IMR-90 (cell line): ENCODE data around the gene ACIN1. TPM values are rescaled to one million over a fixed set of nuclear protein-coding genes. Genes with fewer than 3 reads are reported as not detected.

ENCODE experiments used
- ATAC-seq: fragments of 200-7000 bp; cut with Tn5 transposase; 2 replicates; pipeline ENCODE4 v1.9.1; 2020; ENCODE audit warnings: low read depth, mild to moderate bottlenecking, moderate library complexity
- BruUV-seq: library from RNA; stranded (reverse); fragments of 400-500 nt; replicated peaks from 2 replicates; lab custom pipeline; 2021; lab: Mats Ljungman, UMichigan
- CTCF ChIA-PET: fragments of 300-600 bp; formaldehyde crosslinking; extraction: SDS; loops from one replicate; lab custom pipeline; 2021; ENCODE audit warnings: antibody characterized with exemption; lab: Yijun Ruan, JAX
- POLR2A ChIA-PET: fragments of 300-600 bp; sonication (Branson Sonifier 250); formaldehyde crosslinking; loops from one replicate; lab custom pipeline; 2022; ENCODE audit warnings: antibody characterized with exemption; ENCODE audit not compliant: unreplicated experiment; lab: Charles Lee
- DNase-seq: peaks from one replicate; pipeline ENCODE4 v3.0.0; 2013
- H2AFZ ChIP-seq: replicated peaks from 2 replicates; pipeline ENCODE3; 2013; ENCODE audit warnings: low read length, mild to moderate bottlenecking; ENCODE audit not compliant: poor library complexity
- H2AK5ac ChIP-seq: 2 replicates; pipeline ENCODE4 v1.6.1; 2013; ENCODE audit warnings: low read depth, low read length, inconsistent platforms
- H2AK9ac ChIP-seq: replicated peaks from 2 replicates; pipeline ENCODE3; 2013; ENCODE audit warnings: mild to moderate bottlenecking, low read depth, low read length, moderate library complexity; ENCODE audit not compliant: poor library complexity
- H2BK120ac ChIP-seq: 2 replicates; pipeline ENCODE4 v1.6.1; 2013; ENCODE audit warnings: low read depth, low read length, inconsistent platforms
- H2BK15ac ChIP-seq: 3 replicates; pipeline ENCODE4 v1.6.1; 2013; ENCODE audit warnings: low read depth, low read length, inconsistent platforms
- H2BK20ac ChIP-seq: 2 replicates; pipeline ENCODE4 v1.6.1; 2013; ENCODE audit warnings: low read depth, mild to moderate bottlenecking, inconsistent platforms, low read length, moderate library complexity
- H2BK5ac ChIP-seq: 2 replicates; pipeline ENCODE4 v1.6.1; 2013; ENCODE audit warnings: mild to moderate bottlenecking, low read depth, low read length, inconsistent platforms; ENCODE audit not compliant: poor library complexity, severe bottlenecking
- H3K14ac ChIP-seq: replicated peaks from 2 replicates; pipeline ENCODE4 v1.6.1; 2013; ENCODE audit warnings: low read depth, low read length, inconsistent platforms
- H3K18ac ChIP-seq: 2 replicates; pipeline ENCODE4 v1.6.1; 2013; ENCODE audit warnings: low read depth, low read length, control low read depth
- H3K23ac ChIP-seq: 2 replicates; pipeline ENCODE4 v1.6.1; 2013; ENCODE audit warnings: low read depth, low read length, inconsistent platforms
- H3K27ac ChIP-seq: 2 replicates; pipeline ENCODE4 v1.5.1; 2013; ENCODE audit warnings: mild to moderate bottlenecking, control low read depth, low read length; ENCODE audit not compliant: insufficient read depth
- H3K27me3 ChIP-seq: 2 replicates; pipeline ENCODE4 v1.6.1; 2013; ENCODE audit warnings: low read length; ENCODE audit not compliant: control insufficient read depth, insufficient read depth
- H3K36me3 ChIP-seq: 2 replicates; pipeline ENCODE4 v1.6.1; 2013; ENCODE audit warnings: low read length, mixed read lengths; ENCODE audit not compliant: control insufficient read depth, insufficient read depth
- H3K4ac ChIP-seq: 2 replicates; pipeline ENCODE4 v1.6.1; 2013; ENCODE audit warnings: low read depth, low read length, inconsistent platforms
- H3K4me1 ChIP-seq: 2 replicates; pipeline ENCODE4 v1.6.1; 2013; ENCODE audit warnings: low read length, mixed read lengths; ENCODE audit not compliant: control insufficient read depth, insufficient read depth
- H3K4me2 ChIP-seq: 2 replicates; pipeline ENCODE4 v1.6.1; 2013; ENCODE audit warnings: low read depth, mild to moderate bottlenecking, control low read depth, low read length, moderate library complexity
- H3K4me3 ChIP-seq: 2 replicates; pipeline ENCODE4 v1.5.1; 2013; ENCODE audit warnings: low read depth, mild to moderate bottlenecking, control low read depth, low read length, moderate library complexity; ENCODE audit not compliant: insufficient read depth
- H3K56ac ChIP-seq: 2 replicates; pipeline ENCODE4 v1.6.1; 2013; ENCODE audit warnings: low read length, inconsistent platforms; ENCODE audit not compliant: insufficient read depth; ENCODE audit errors: extremely low read depth
- H3K79me1 ChIP-seq, 2 experiments: 2 replicates each; pipeline ENCODE4 v1.6.1; 2013; ENCODE audit warnings: low read length in 2 of 2, inconsistent platforms in 1 of 2, low read depth in 1 of 2
- H3K9ac ChIP-seq: 2 replicates; pipeline ENCODE4 v1.6.1; 2013; ENCODE audit warnings: low read depth, low read length, control low read depth
- H3K9me1 ChIP-seq: 2 replicates; pipeline ENCODE4 v1.6.1; 2013; ENCODE audit warnings: low read length, inconsistent platforms; ENCODE audit not compliant: insufficient read depth
- H3K9me3 ChIP-seq: 2 replicates; pipeline ENCODE4 v1.6.1; 2013; ENCODE audit warnings: low read length; ENCODE audit not compliant: control insufficient read depth, insufficient read depth
- H4K20me1 ChIP-seq: 2 replicates; pipeline ENCODE4 v1.6.1; 2013; ENCODE audit warnings: low read length, inconsistent platforms; ENCODE audit not compliant: insufficient read depth
- H4K5ac ChIP-seq: 2 replicates; pipeline ENCODE4 v1.6.1; 2013; ENCODE audit warnings: mild to moderate bottlenecking, low read depth, low read length, control low read depth
- H4K8ac ChIP-seq, 2 experiments: 2 replicates each; pipeline ENCODE4 v1.6.1; 2013; ENCODE audit warnings: low read depth in 2 of 2, low read length in 2 of 2, control low read depth in 1 of 2, inconsistent platforms in 1 of 2
- H4K91ac ChIP-seq: 2 replicates; pipeline ENCODE4 v1.6.1; 2013; ENCODE audit warnings: low read depth, low read length, inconsistent platforms; ENCODE audit not compliant: insufficient read depth
- BHLHE40 ChIP-seq: fragments of 150-350 bp; IDR thresholded peaks from 2 replicates; pipeline ENCODE4 v1.6.1; 2016; ENCODE audit warnings: mild to moderate bottlenecking, low read depth, low read length
- CEBPB ChIP-seq: IDR thresholded peaks from 2 replicates; pipeline ENCODE4 v1.6.1; 2012; ENCODE audit warnings: low read depth, low read length, improper control_type of control experiment
- CHD1 ChIP-seq: IDR thresholded peaks from 2 replicates; pipeline ENCODE4 v1.6.1; 2012; ENCODE audit warnings: low read depth, low read length, improper control_type of control experiment
- CTCF ChIP-seq: conservative IDR thresholded peaks from 2 replicates; pipeline ENCODE4 v1.5.1; 2012; ENCODE audit warnings: mild to moderate bottlenecking, low read depth, low read length, improper control_type of control experiment
- MAZ ChIP-seq: IDR thresholded peaks from 2 replicates; pipeline ENCODE4 v1.6.1; 2012; ENCODE audit warnings: low read depth, mild to moderate bottlenecking, low read length, improper control_type of control experiment, moderate library complexity, borderline replicate concordance
- POLR2A ChIP-seq: IDR thresholded peaks from 2 replicates; pipeline ENCODE4 v1.6.1; 2012; ENCODE audit warnings: mild to moderate bottlenecking, low read depth, low read length
- RCOR1 ChIP-seq: IDR thresholded peaks from 2 replicates; pipeline ENCODE4 v1.6.1; 2012; ENCODE audit warnings: mild to moderate bottlenecking, low read length, improper control_type of control experiment; ENCODE audit not compliant: insufficient replicate concordance
- RFX5 ChIP-seq: IDR thresholded peaks from 2 replicates; pipeline ENCODE4 v1.8.0; 2012; ENCODE audit warnings: low read depth, mild to moderate bottlenecking, low read length, moderate library complexity
- USF2 ChIP-seq: fragments of 150-350 bp; IDR thresholded peaks from 2 replicates; pipeline ENCODE4 v1.6.1; 2017; ENCODE audit warnings: mild to moderate bottlenecking, antibody characterized with exemption, low read length, low read depth
- WGBS, 2 experiments: methylation state at CpG; one replicate each; pipeline versions ENCODE4 v1.1.5 to v1.1.7; 2013; ENCODE audit warnings: missing lambda C conversion rate in 2 of 2; ENCODE audit not compliant: insufficient read length in 1 of 2; ENCODE audit errors: extremely low coverage in 2 of 2; 5-methylcytosine and 5-hydroxymethylcytosine counted together
- dilution Hi-C: fragments of 300-500 bp; cut with HindIII; formaldehyde crosslinking; loops from one replicate; pipeline ENCODE4 v1.14.3; 2018; ENCODE audit warnings: low sequenced_read_pairs; ENCODE audit not compliant: unreplicated experiment
- in situ Hi-C: fragments of 300-500 bp; cut with MboI; formaldehyde crosslinking; loops from 3 replicates; pipeline ENCODE4 v1.14.3; 2019; ENCODE audit warnings: low sequenced_read_pairs, inconsistent platforms, mixed read lengths
- intact Hi-C: fragments of 100-400 bp; cut with micrococcal nuclease; formaldehyde crosslinking; loops from 2 replicates; pipeline ENCODE4 v1.10.0; 2022
- polyA plus RNA-seq, 3 experiments: library from polyadenylated mRNA; depleted of rRNA; stranded (reverse); fragments of >200 nt; gene quantifications; 2 replicates each; pipeline ENCODE4 v1.2.3, GENCODE V29; 2012; ENCODE audit warnings: low replicate concordance in 1 of 3
- total RNA-seq: library from RNA; depleted of rRNA; stranded (reverse); fragments of >200 nt; gene quantifications from 2 replicates; pipeline ENCODE4 v1.2.3, GENCODE V29; 2012
- TF ChIP-seq, protein P1 (sequence below): fragments of 150-350 bp; IDR thresholded peaks from 2 replicates; pipeline ENCODE4 v1.6.1; 2016; ENCODE audit warnings: low read depth, mild to moderate bottlenecking, low read length, moderate library complexity, borderline replicate concordance

ACIN1 gene
- total and polyA plus RNA-seq, 2 of the 4 experiments (the other 2 are of a cell fraction) = 73.8 to 185 TPM

DNA sequence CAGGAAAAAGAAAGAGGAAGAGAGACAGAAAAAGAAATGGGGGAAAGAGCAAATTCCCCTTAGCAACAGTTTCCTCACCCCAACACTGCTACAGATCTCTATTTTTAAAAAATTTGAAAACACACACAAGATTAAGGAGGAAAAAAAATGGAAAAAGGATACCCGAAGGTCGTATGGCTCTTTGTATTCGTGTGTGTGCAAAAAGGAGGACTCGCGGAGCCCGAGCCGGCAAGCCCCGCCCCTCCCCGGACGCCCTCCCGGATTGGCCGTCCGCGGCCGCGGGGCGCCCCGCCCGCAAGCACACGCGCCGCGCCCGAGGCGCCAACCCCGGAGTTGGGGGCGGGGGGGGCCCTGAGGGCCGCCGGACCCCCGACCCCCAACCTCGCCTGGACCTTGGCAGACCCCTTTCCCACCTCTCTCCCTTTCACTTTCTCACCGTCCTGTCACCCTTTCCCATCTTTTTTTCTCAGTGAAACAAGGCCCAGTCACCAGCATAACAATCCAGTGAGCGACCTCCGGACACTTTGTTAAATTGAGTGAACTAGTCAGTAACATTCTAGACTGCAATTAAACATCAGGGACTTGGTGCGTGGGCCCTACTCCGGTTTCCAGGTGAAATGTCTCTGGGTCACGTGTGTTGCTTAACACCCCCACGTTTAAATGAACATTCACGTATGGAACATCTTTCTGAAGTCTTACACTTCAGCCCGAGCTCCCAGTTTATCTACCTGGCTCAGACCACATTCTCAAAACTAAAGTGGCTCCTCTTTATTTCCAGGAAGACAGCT, 84.8 kb downstream of the ACIN1 start, which contains the start of gene C14orf93:
Gene C14orf93, minus strand, starts transcription at position 205 of the 788 bp plus-strand sequence. CDS start 11,120 bp downstream, outside the sequence.
- peak; percentile 13 for TF ChIP-seq USF2
- no peak for TF ChIP-seq POLR2A
- TF ChIP-seq, protein P1, sequence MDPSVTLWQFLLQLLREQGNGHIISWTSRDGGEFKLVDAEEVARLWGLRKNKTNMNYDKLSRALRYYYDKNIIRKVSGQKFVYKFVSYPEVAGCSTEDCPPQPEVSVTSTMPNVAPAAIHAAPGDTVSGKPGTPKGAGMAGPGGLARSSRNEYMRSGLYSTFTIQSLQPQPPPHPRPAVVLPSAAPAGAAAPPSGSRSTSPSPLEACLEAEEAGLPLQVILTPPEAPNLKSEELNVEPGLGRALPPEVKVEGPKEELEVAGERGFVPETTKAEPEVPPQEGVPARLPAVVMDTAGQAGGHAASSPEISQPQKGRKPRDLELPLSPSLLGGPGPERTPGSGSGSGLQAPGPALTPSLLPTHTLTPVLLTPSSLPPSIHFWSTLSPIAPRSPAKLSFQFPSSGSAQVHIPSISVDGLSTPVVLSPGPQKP = no peak
- TF ChIP-seq MAZ = peak; percentile 76; the same call in 1 of the 2 replicates
- no peak for TF ChIP-seq RCOR1
- TF ChIP-seq CHD1 = no peak
- no peak for TF ChIP-seq RFX5
- no peak for TF ChIP-seq CEBPB
- peak; percentile 40; the same call in 1 of the 2 replicates for TF ChIP-seq BHLHE40
- TF ChIP-seq CTCF = no peak
- peaks cover 3% of the 10 kb centered on the region; the same call in 1 of the 2 replicates for H3K9me1 ChIP-seq
- POLR2A ChIA-PET = no interaction called here
- intact Hi-C loops = no loop called here
- peak within 1 kb of the TSS; percentile 97 for H3K4me2 ChIP-seq
- H2BK15ac ChIP-seq = 0 out of 3 replicates have a peak within 1 kb of the TSS, but pooled peaks have one; percentile 0
- H3K27me3 ChIP-seq = no peaks in the 10 kb centered on the region
- peak within 1 kb of the TSS; percentile 64 for H3K9ac ChIP-seq
- dilution Hi-C loops = no loop called here
- H4K5ac ChIP-seq = peak within 1 kb of the TSS; percentile 100
- peaks cover 0 to 11% of the 10 kb centered on the region in 2 experiments; a peak in 3 of 4 replicates for H3K79me1 ChIP-seq
- peak within 1 kb of the TSS; percentile 48 to 89 for H4K8ac ChIP-seq
- peak within 1 kb of the TSS; percentile 46; the same call in 1 of the 2 replicates for H3K23ac ChIP-seq
- H3K4me1 ChIP-seq = peaks cover 2% of the 10 kb centered on the region; the same call in 1 of the 2 replicates
- no peaks in the 10 kb centered on the region for H3K36me3 ChIP-seq
- in situ Hi-C loops = no loop called here
- no TSS peak for BruUV-seq
- H3K4me3 ChIP-seq = peak within 1 kb of the TSS; percentile 58
- peak within 1 kb of the TSS; percentile 27; the same call in 1 of the 2 replicates for H3K27ac ChIP-seq
- no peaks in the 10 kb centered on the region for H4K20me1 ChIP-seq
- peak within 1 kb of the TSS; percentile 28 for H2BK5ac ChIP-seq
- H3K56ac ChIP-seq = peak within 1 kb of the TSS; percentile 37; the same call in 1 of the 2 replicates
- 30% methylated on average over 8 of the region's 40 CpGs; no CpG with 5 or more reads in 1 of the 2 experiments for WGBS, 2 experiments
- H4K91ac ChIP-seq = peak within 1 kb of the TSS; percentile 39; the same call in 1 of the 2 replicates
- H2AFZ ChIP-seq = peak within 1 kb of the TSS; percentile 92
- peak within 1 kb of the TSS; percentile 44; the same call in 1 of the 2 replicates for H2BK120ac ChIP-seq
- peak within 1 kb of the TSS; percentile 80 for H3K18ac ChIP-seq
- no peaks in the 10 kb centered on the region for H3K9me3 ChIP-seq
- DNase-seq (peak; percentile 48), ATAC-seq (peak; percentile 65)
- no peak within 1 kb of the TSS for H2BK20ac ChIP-seq
- CTCF ChIA-PET = interaction anchor here (0.9 to 2.3 kb wide), 2 partner anchors 15 to 23 kb away, joined by 3 to 9 read pairs; no protein-coding TSS in a partner anchor
- H2AK9ac ChIP-seq = peak within 1 kb of the TSS; percentile 21
- peak within 1 kb of the TSS; percentile 87 for H3K14ac ChIP-seq
- no peak within 1 kb of the TSS; the same call in 1 of the 2 replicates for H2AK5ac ChIP-seq
- peak within 1 kb of the TSS; percentile 78 for H3K4ac ChIP-seq
